Testis (tissue), 2 donors: ENCODE results near the gene EFNB1.

Experiments used
- CTCF ChIP-seq, 3 experiments: fragments of 450-650 bp in 2 of 3; fragments of 200-600 bp in 1 of 3; sonication (generic) in 1 of 3; IDR thresholded peaks; one replicate each; pipeline ENCODE4 v1.5.1; 2016 to 2019; ENCODE audit warnings: antibody characterized with exemption in 3 of 3, mild to moderate bottlenecking in 2 of 3, moderate library complexity in 1 of 3
- POLR2A ChIP-seq: fragments of 450-650 bp; IDR thresholded peaks from one replicate; pipeline ENCODE4 v1.6.1; 2017; ENCODE audit warnings: antibody characterized with exemption, mild to moderate bottlenecking, moderate library complexity

GRCh38 chrX:68808686-68809357 is 20.0 kb upstream of the EFNB1 start:
- TF ChIP-seq CTCF (IDR thresholded peaks at IDR 0.05) (peak in 1 of 3 experiments; percentile 8), POLR2A (no peak)
